Lower leg skin (tissue), 4 donors: ENCODE measurements around the gene OSMR. TPM values are rescaled to one million over a fixed set of nuclear protein-coding genes. Genes with fewer than 3 reads are reported as not detected.

Experiments
- DNase-seq, 2 donors: peaks; one replicate each; pipeline ENCODE4 v3.0.0-alpha.2; 2019; ENCODE audit warnings: low spot score in 2 of 2
- H3K4me3 ChIP-seq: fragments of 200-600 bp; sonication (generic); 2 replicates; pipeline ENCODE4 v1.5.1; 2017; ENCODE audit warnings: mild to moderate bottlenecking, low read depth; ENCODE audit not compliant: poor library complexity, severe bottlenecking
- POLR2A ChIP-seq, 2 donors: fragments of 450-650 bp; IDR thresholded peaks; one replicate each; pipeline ENCODE4 v1.6.1; 2016 to 2017; ENCODE audit warnings: antibody characterized with exemption in 2 of 2, mild to moderate bottlenecking in 1 of 2, moderate library complexity in 1 of 2
- WGBS, 2 donors: methylation state at CpG; one replicate each; pipeline ENCODE4 v1.1.5; 2018; 5-methylcytosine and 5-hydroxymethylcytosine counted together
- intact Hi-C: fragments of 100-400 bp; cut with DNase I; formaldehyde crosslinking; loops from one replicate; pipeline ENCODE4 v1.15.0; 2023; ENCODE audit warnings: low total_unique reads
- total RNA-seq, 4 donors: library from RNA; depleted of rRNA; stranded (reverse); fragments of >200 nt; gene quantifications; one replicate each; pipeline ENCODE4 v1.1.0, GENCODE V29; 2016
- TF ChIP-seq, protein P1 (sequence below), 3 donors: fragments of 450-650 bp; IDR thresholded peaks; one replicate each; pipeline ENCODE4 v1.5.1; 2016; ENCODE audit warnings: antibody characterized with exemption in 3 of 3, mild to moderate bottlenecking in 3 of 3, moderate library complexity in 2 of 3

Gene OSMR
- total RNA-seq, 4 donors from 2014 or later: 13.7 to 28.1 (median 22.0) TPM

DNA sequence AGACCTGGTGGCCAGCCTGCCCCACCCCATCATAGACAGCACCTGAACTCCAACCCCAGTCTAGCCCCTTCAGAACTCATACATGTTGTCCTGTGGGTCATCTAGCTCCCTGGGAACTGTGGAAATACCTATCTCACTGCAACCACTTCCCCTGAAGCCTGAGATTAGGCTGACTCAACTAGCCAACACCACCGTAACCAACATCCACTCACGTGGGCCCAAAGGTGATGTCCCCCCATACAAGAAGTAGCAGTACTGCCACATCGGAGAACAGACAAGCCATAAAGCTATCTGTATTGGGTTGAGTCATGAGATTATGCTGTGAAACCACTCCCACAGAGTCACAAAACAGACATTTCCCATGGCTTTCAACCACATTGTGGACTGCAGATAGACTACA is 46.6 kb downstream of the OSMR start:
- no peak overlapping the region for H3K4me3 ChIP-seq
- no peak for DNase-seq
- WGBS, 2 donors: 96% methylated on average over 3 of the region's 3 CpGs
- intact Hi-C loops: no loop called here
- no peak for TF ChIP-seq POLR2A (IDR thresholded peaks at IDR 0.05)
- TF ChIP-seq, protein P1, sequence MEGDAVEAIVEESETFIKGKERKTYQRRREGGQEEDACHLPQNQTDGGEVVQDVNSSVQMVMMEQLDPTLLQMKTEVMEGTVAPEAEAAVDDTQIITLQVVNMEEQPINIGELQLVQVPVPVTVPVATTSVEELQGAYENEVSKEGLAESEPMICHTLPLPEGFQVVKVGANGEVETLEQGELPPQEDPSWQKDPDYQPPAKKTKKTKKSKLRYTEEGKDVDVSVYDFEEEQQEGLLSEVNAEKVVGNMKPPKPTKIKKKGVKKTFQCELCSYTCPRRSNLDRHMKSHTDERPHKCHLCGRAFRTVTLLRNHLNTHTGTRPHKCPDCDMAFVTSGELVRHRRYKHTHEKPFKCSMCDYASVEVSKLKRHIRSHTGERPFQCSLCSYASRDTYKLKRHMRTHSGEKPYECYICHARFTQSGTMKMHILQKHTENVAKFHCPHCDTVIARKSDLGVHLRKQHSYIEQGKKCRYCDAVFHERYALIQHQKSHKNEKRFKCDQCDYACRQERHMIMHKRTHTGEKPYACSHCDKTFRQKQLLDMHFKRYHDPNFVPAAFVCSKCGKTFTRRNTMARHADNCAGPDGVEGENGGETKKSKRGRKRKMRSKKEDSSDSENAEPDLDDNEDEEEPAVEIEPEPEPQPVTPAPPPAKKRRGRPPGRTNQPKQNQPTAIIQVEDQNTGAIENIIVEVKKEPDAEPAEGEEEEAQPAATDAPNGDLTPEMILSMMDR (IDR thresholded peaks at IDR 0.05): no peak

DNA sequence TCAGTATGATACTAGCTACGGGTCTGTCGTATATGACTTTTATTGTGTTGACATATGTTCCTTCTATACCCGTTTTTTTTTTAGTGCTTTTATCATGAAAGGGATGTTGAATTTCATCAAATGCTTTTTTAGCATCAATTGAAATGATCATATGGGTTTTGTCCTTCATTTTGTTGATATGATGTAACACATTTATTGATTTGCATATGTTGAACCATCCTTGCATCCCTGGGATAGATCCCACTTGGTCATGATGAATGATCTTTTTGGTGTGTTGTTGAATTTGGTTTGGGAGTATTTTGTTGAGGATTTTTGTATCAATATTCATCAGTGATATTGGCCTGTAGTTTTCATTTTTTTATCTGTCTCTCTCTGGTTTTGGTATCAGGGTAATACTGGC is 50.9 kb downstream of the OSMR start:
- intact Hi-C loops: no loop called here
- no peak for TF ChIP-seq POLR2A (IDR thresholded peaks at IDR 0.05)
- TF ChIP-seq, protein P1 (IDR thresholded peaks at IDR 0.05): no peak
- DNase-seq: no peak
- whole genome bisulfite sequencing, 2 donors: 88 to 94% methylated on average over 3 of the region's 3 CpGs
- no peak overlapping the region for H3K4me3 ChIP-seq

DNA sequence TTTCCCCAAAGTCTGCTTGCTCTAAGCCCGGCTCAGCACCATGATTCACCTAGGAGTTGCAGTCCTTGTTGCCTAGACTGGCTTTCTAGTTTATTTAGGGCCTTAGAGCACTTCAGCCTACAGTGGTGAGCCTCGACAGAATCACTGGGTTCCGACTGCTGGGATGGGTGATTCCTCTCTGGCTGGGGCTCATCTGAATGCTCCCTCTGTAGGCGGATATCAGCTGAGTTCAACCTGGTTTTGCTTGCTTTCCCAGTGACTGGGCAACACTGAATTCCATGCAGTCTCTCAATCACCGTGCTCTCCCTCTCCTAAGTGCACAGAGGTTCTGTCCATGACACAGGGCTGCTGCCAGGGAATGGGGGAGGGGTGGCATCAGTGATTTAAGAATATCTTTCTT is 54.1 kb downstream of the OSMR start:
- no peak overlapping the region for H3K4me3 ChIP-seq
- intact Hi-C loops: no loop called here
- TF ChIP-seq, protein P1 (IDR thresholded peaks at IDR 0.05): no peak
- no peak for TF ChIP-seq POLR2A (IDR thresholded peaks at IDR 0.05)
- no peak for DNase-seq
- WGBS, 2 donors: 82 to 86% methylated on average over 5 of the region's 5 CpGs

DNA sequence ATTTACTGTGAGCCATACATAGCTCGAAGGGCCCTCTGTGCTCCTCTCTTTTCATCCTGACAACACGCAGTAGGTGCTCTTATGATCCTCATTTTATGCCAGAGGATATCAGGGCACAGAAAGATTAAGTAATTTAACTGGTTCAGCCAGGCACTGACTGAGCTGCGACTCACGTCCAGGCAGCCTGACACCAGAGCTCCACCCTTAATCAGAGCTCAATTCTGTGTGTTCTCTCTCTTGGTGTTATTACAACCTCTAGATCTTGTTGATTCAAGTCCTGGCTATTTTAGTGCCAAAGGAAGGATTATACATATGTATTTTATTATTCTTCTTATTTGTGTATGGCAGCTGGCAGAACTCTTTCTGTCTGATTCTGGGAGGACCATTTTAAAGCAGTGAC is 59.7 kb downstream of the OSMR start:
- H3K4me3 ChIP-seq: no peak overlapping the region
- intact Hi-C loops: no loop called here
- 62 to 66% methylated on average over 4 of the region's 4 CpGs for WGBS, 2 donors
- DNase-seq: no peak
- TF ChIP-seq POLR2A (IDR thresholded peaks at IDR 0.05): no peak
- TF ChIP-seq, protein P1 (IDR thresholded peaks at IDR 0.05): no peak

DNA sequence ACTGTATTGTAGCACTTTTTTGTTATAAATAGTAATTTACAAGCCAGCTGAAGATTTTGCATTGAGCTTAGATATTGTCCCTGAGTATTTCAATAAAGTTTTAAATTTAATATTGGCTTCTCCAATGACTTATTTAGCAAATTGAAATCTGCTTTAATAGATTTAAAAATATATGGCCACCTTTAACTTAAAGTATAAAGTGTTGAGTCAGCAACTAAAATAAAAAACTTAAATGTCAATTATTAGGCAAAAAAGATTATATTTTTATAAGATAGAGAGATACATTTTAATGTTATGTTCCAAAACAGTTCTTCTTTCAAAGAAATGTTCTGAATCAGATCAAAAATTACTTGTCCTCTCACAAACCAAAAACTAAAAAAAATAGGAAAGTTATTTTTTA is 60.7 kb downstream of the OSMR start:
- intact Hi-C loops: no loop called here
- no peak overlapping the region for H3K4me3 ChIP-seq
- TF ChIP-seq, protein P1 (IDR thresholded peaks at IDR 0.05): no peak
- TF ChIP-seq POLR2A (IDR thresholded peaks at IDR 0.05): no peak
- DNase-seq: no peak

DNA sequence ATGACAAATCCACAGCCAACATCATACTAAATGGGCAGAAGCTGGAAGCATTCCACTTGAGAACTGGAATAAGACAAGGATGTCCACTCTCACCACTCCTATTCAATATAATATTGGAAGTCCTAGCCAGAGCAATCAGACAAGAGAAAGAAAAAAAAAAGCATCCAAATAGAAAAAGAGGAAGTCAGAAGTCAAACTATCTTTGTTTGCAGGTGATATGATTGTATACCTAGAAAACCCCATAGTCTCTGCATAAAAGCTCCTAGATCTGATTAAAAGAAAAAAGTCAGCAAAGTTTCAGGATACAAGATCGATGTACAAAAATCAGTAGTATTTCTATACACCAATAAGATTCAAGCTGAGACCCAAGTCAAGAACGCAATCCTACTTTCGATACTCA is 66.1 kb downstream of the OSMR start:
- 96 to 97% methylated on average over 3 of the region's 3 CpGs for WGBS, 2 donors
- DNase-seq: no peak
- intact Hi-C loops: no loop called here
- no peak overlapping the region for H3K4me3 ChIP-seq
- no peak for TF ChIP-seq POLR2A (IDR thresholded peaks at IDR 0.05)
- TF ChIP-seq, protein P1 (IDR thresholded peaks at IDR 0.05): no peak
